Posterior vena cava (tissue), 2 donors: Measurements from ENCODE around the gene HEPACAM. TPM values are rescaled to one million over a fixed set of nuclear protein-coding genes. Genes with fewer than 3 reads are reported as not detected.
A peak's percentile ranks its signal among the peaks of the same experiment; 100 is the strongest.

Source experiments
- DNase-seq: peaks from one replicate; pipeline ENCODE4 v3.0.0-alpha.2; 2020; ENCODE audit warnings: low spot score
- intact Hi-C, 2 donors: fragments of 100-400 bp; cut with DNase I; formaldehyde crosslinking; loops; one replicate each; pipeline versions ENCODE4 v1.14.1 to v1.14.2; 2022 to 2023
- total RNA-seq, 2 donors: library from RNA; stranded (reverse); fragmentation: NEBNext Ultra II Directional; extraction: Animal tissue kit (Norgen Biotek cat#: 25700); gene quantifications; one replicate each; pipeline ENCODE4 v1.2.1, GENCODE V29; 2021
- donor health status: DM: yes; HTN: yes; CAD: no.
- donor health status: DM: yes; HTN: yes; CAD: no.

HEPACAM gene
- total RNA-seq, 2 donors from 2014 or later, result 0.28 to 0.48 TPM

DNA sequence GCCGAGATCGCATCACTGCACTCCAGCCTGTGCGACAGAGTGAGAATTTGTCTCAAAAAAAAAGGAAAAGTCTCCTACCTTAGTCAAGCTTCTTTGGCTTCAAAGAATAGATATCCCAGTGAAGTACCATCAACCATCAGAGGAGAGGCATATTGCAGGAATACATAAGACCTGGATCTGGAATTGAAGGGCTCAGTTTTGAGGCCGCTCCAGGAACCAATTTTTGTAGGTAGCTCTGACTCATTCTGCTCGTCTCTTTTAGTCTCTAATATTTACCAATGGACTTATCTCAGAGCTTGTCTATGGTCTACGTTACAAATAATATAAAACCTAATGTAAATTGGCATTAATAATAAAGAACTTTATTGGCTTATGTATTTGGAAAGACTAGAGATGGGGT, 10.0 kb upstream of the HEPACAM start:
- intact Hi-C loops, result no loop called here

DNA sequence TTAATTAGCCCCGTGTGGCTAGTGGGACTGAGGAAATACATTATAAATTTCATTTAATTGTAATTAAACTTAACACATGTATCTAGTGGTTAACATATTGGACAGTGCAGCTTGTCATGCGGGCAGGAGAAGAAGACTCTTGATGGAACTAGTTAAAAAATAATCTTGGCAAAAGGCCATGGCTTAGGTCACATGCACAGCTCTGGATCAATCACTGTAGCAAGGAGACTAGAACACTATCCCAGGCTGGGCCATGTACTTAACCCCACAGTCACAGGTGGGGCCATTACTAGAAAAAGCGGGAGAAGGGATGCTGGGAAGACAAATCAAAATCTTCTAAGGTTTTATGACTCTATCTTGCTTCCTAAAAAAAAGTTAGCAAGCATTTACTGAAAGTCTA, 8.7 kb upstream of the HEPACAM start:
- intact Hi-C loops, result no loop called here
- no peak for DNase-seq

More for the DNA sequence above, 10.0 kb upstream of the HEPACAM start:
- DNase-seq, result no peak

DNA sequence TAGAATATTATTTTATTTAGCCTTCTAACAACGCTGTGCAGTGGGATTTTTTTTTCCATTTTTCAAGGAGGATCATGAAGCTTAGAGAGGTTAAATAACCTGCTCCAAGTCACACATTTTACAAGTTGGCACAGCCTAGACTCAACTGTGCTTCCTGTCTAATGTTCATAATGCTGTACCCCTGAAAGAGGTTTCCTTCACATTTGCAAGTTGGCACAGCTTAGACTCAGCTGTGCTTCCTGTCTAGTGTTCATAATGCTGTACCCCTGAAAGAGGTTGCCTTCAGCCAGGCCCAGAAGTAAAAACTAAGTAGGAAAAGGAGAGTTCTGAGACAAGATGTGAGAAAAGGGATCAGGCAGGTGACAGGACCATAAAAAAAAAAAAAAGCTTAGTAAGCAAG, 7.9 kb upstream of the HEPACAM start:
- no peak for DNase-seq
- intact Hi-C loops, result no loop called here

DNA sequence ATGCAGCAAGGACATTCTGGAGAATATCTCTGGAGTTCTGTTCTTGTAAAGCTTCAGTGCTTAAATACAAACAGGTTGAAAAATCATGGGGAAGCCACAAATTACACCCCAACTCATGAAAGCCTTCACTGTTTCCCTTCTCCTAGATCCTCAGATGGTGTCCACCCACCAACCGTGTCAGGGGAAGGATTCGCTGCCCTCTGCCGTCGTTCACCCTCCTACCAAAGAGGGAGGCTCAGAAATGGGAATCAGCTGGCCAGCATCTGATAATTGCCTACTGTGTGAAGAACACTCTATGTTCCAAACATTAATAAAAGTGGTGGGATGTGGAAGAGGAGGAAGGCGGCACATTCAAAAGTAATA, 7.4 kb upstream of the HEPACAM start:
- intact Hi-C loops, result no loop called here
- no peak for DNase-seq

DNA sequence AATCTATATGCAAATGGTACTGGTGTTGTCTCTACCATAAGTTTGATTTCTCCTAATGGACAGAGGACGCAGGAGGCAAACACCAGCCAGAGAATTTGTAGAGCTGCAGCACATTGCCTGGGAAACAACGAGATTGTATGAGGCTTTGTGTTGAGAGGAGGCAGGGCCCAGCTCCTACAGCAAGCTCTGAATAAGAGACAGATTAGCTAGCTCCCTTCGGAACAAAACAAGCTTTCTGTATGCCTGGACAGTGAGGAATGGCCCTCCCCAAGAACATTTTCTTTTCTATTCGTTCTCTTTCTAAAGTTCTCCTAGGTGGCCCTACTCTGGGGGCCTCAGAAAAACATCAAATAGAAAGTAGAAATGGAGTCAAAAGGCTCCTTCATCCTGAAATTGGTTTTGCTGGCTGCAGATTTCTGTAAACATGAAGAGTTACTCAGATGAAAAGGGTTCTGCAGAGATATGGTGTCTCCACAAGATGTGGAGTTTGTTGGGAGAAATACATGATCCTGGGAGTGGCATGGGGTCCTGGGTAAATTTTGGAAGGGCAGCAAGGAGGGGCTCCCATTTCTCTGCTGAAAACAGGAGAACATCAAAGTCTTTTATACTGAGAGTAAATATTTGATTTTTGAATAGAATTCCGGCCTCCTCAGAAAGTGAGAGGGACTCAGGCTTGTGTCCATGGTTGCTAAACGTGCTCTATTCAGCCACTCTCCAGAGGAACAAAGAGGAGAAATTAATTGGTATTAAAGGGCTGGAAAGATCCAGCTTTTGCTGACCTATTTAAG, 6.8 kb upstream of the HEPACAM start:
- intact Hi-C loops, result no loop called here
- no peak for DNase-seq

DNA sequence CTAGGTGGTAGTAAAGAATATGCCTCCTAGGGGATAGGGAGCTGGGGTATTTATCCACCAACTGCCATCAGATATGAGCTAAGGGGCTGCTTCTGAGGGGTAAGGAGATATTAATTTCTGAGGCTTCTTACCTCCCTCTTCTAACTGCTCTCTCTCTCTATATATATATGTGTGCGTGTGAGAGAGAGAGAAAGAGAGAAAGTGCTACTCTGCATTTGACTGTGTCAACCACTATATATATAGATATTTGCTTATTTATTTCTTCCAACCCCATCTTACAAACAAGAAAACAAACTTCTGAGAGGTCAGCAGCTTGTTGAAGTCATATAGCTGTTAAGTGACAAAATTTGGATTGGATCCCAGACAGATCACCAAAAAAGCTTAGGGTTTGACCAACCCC, 5.9 kb upstream of the HEPACAM start:
- no peak for DNase-seq
- intact Hi-C loops, result no loop called here

DNA sequence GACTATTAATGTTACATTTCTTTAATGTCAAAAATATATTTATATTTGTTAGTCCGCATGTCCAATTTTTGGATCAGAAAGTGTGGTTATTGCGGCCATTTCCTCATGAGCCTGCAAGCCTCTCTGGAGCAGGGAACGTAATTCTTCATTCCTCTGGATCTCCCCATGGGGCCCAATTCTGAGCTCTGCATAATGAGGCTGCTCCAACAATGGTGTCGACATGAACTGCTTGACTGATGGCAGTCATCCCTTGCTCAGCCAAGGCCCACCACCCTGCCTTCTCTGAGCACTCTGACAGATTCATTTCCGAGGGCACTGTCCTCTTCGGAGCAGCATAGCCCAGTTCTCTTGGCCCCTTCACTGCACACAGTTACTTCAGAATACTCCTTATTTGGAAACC, 3.1 kb upstream of the HEPACAM start:
- DNase-seq, result no peak
- intact Hi-C loops, result no loop called here

DNA sequence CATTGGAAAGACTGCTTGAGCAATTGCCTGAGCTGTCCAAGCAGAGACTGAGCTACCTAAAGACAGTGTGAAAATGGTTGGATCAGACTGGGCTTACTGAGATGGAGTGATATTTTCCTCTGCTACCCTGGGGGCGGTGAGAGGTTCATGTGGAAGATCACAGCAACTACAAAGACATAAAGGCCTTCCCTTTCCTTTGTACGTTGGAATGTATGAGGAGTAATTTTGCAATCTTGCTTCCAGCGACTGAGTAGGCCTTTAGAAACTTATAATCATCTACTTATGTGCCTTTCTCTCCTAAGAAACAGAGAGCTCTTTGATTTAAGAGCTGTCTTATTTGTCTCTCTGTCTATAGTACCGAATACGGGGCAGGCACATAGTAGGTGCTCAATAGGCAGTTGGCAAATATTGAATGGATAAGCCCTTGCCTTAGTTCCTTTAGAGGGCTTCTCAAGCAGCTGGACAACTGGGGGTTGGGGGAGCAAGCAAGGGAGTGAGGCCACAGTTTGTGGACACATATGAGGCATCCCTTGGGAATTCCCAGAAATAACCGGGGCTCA, 2.4 kb upstream of the HEPACAM start:
- DNase-seq, result no peak

DNA sequence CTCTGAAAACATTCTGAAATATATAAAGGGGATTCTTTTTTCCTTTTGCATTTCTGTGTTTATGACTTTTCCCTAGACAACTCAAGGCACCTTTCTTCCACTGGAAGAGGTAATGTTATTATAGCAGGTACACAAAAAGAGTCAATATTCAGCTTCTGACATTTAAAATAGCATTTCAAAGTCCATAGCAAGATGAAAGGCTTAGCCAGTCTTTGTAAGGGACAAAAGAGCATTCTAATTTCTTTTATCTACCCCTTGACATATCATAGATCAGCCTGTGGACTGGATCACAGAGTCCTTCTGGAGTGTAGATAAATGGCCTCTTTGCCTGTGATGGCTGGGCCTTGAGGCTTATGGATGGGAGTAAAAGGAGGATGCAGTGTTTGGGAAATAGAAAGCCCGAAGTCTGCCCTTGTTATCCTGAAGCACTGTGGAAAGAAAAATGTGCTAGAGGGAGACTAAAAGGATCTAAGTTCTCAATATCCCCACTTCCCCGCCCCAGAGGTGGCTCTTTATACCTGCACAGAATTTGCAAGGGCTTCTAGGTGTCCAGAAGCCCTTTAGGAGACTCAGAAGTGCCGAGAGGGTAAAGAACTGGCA, 1.6 kb upstream of the HEPACAM start:
- intact Hi-C loops, result no loop called here

More for the DNA sequence above, 2.4 kb upstream of the HEPACAM start:
- intact Hi-C loops, result no loop called here

DNA sequence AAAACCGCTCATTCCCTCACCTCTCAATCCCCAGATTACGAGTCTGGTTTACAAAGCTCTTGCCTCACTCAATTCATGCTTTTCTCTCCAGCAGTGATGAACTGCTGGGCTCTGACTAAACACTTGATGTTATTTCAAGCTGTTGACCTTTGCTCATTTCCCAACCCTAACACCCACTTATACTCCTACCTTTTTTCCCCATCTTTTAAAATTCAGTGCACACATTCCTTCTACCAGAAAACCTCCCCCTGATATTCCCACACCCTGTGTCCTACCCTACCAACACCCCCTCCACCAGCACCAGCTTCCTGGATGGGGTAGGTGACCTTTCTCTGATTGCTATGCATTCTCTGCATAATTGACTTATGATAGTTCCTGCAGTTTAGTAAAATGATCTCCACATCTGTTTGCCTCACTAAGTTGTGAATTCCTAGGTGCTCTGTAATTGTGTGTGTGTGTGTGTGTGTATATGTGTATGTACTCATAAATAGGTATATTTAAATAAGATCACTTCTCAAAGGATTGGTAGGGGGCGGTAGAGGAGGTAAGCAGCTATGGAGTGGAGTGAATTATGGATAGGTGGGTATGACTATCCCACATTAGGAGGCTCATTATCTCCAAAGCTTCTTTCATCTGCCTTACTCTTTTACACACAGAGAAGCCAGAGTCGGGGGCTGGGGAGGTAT, 842 bp downstream of the HEPACAM start:
- intact Hi-C loops, result no loop called here
- no peak for DNase-seq

More for the DNA sequence above, 1.6 kb upstream of the HEPACAM start:
- DNase-seq, result no peak

DNA sequence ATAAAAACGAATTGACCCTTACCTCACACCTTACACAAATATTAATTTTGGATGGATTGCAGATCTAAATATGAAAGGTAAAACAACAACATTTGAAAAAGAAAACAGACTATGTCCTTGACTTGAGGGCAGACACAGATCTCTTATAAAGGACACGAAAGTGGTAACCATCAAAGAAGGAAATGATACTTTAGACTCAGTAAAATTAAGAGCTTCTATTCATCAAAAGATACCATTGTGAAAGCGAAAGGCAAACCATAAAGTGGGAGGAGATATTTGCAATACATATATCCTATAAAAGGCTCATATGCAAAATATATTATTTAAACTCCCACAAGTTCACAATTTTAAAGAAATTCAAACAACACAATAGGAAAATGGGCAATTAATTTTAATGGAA, 5.0 kb downstream of the HEPACAM start:
- no peak for DNase-seq
- intact Hi-C loops, result no loop called here

DNA sequence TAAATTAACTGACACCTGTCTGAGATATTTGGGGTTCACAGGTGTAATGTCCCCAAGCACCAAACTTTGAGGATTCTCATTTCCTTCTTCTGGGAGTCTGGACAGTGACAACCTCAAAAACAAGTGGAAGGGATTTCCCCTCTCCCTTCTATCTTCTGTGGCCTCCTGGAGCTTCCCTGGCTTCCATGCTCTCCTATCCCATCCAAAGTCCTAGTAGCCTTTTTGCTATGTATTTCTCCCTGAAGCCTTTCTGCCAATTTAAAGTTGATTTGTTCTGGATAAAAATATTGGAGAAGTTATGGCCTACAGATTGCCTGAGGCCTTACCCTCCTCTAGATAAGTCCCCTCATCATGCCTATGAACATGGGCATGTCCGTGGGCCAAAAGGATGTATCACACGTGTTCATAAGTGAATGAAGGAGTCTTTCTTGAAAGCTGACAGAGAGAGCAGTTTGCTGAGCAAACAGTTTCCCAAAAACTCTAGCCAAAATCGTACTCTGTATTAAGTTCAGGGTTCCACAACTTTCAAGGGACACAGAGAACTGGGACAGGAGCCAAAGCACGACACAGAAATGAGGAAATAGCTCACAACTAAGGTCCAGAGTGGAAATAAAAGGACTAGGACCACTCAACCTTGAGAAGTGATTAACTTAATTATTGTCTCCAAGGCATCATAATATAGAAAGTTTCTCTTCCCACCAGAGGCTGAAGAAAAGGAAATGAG, 6.7 kb downstream of the HEPACAM start:
- no peak for DNase-seq
- intact Hi-C loops, result no loop called here

DNA sequence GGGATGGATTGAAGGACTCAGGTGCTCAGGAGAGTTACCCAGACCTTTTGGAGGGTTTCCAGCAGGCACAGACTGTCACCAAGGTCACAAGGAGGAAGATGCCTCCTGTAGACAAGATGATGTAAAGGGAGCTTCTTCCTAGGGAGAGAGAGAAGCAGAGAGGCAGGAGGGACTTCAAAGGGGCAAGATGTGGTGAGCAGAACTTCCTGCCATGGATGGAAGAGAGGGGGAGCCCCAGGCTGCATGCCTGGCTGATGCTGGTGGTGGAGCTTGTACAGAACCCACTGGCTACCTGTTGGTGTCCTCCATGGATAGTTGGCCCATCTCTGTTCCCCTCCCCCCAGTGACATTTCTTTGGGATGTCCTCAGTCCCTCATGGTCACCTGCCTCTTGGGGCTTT, 12.6 kb downstream of the HEPACAM start:
- intact Hi-C loops, result no loop called here

DNA sequence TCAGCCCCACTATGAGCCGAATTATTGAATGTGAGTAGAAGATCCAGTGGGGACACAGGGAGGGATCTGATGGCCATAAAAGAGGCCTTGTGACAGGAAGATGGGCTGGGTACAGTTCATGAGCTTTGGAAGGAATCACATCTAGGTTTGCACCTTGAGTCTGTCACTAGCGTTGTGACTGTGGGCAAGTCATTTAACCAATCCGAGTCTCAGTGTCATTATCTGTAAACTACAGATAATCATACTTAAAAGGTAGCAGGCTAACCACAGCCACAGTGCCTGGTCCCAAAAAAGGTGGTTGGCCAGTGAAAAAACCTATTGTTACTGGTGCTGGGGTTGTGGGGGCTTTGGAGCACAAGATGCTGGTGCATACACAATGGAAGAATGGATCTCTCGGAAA, 13.0 kb downstream of the HEPACAM start:
- intact Hi-C loops, result no loop called here
- DNase-seq, result no peak

More for the DNA sequence above, 12.6 kb downstream of the HEPACAM start:
- no peak for DNase-seq

DNA sequence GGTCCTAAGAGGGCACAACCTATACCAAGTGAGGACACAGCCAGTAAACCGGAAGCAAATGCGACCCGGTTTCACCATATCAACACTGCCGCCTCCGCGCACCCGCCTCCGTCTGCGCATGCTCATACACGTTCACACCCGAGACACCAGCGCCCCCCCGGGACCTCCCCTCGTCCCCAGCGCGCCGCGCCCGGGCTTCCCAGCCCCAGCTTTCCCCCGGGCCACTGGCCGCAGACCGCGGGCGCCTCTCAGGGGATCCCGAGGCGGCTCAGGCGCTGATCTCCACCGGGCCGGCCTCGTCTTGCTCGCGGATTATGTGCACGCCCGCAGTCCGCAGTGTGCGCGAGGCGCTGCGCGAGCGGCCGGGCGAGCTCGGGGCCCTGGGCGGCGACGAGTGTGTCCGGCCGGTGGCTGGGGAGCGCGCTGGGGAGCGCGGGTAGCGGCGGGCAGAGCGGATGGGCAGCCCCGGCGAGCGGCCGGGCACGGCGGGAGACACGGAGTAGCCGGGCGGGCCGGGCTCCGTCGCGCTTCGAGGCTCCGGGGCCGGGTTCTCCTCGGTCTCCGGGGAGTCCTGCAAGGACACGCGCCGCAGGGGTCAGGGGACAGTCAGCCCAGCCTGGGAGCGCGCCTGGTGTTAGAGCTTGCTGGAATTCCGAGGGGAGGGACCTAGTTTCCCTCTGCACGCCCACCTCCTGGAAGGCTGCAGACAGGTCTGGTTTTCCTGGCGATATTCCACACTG, 14.8 kb downstream of the HEPACAM start:
- DNase-seq, result peak; percentile 91
- intact Hi-C loops, result loop anchor here in 1 of 2 donors (1.0 to 2.0 kb wide), 2 partner anchors 44 to 76 kb away; no protein-coding TSS in a partner anchor

DNA sequence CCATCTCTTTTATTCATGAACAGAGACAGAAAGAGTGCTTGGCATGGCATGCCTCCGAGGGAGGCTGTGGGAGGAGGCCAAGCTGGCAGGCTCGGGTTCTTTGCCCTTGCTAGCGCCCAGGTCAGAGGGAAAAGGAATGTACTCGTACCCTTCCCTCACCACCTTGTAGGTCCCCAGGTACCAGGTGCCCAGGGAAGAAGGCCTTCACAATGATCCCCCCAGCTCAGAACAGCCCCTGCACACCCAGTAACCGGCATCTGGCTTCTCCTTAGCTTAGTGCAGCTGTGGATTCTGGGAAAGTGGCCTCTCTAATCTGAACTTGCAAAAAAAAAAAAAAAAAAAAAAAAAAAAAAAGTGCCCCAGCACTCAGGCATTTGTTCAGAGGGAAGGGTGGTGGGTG, 15.5 kb downstream of the HEPACAM start:
- intact Hi-C loops, result loop anchor here in 1 of 2 donors (1.0 to 2.0 kb wide), 2 partner anchors 43 to 76 kb away; no protein-coding TSS in a partner anchor
- DNase-seq, result no peak

DNA sequence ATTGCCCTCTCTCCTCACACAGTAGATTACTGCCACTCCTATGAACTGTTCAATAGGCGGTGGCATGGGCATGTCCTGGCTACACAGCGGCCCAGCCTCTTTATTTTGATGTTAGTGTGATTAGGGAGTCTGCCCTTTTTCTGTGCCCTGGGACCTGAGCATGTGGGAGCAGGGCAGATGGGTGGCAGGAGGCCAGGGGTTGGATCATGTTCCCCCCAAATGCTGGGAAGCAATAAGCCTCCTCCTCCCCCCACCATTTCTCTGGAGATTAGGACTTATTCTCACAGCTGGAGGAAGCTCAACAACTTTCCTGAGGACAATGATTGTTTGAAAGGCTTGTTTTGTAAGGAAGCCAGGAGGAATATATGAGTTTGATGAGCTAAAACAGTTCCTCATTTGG, 15.9 kb downstream of the HEPACAM start:
- no peak for DNase-seq
- intact Hi-C loops, result loop anchor here in 1 of 2 donors (1.0 to 2.0 kb wide), 2 partner anchors 43 to 75 kb away; no protein-coding TSS in a partner anchor

DNA sequence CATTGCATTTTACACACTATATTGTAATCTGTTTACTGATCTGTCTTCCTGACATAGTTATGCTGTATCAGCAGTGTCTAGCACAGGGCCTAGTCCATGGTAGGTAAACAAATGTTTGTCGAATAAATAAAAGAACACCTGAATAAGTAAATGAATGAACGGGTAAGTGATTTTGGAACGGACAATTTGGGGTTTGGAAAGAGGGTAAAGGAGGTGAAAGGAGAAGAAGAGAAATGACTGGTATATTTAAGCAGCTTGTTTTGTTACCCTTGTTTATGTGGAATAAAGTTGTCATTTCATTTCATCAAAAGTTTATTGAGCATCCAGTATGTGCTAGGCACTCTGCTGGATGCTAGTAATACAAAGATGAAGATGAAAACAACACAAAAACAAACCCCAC, 16.9 kb downstream of the HEPACAM start, which contains the start of gene HEPN1:
Gene HEPN1, plus strand, starts transcription at position 301 of the 400 bp plus-strand sequence.
- intact Hi-C loops, result no loop called here
- DNase-seq, result no peak
